K562 (cell line): ENCODE measurements around the gene MLIP. TPM values are rescaled to one million over a fixed set of nuclear protein-coding genes. Genes with fewer than 3 reads are reported as not detected.

Experiments used
- KAT8 ChIP-seq: fragments of 450-650 bp; IDR thresholded peaks from 2 replicates; pipeline ENCODE4 v1.6.1; 2016; ENCODE audit warnings: low read depth, mild to moderate bottlenecking
- PURB ChIP-seq: sonication (generic); formaldehyde crosslinking; IDR thresholded peaks from 2 replicates; pipeline ENCODE4 v1.9.0; 2021; ENCODE audit warnings: low read depth, mild to moderate bottlenecking, missing genetic modification reagents
- TOE1 ChIP-seq, 2 experiments: fragments of 450-650 bp in 1 of 2; sonication (generic) in 1 of 2; formaldehyde crosslinking in 1 of 2; IDR thresholded peaks; 2 replicates each; pipeline versions ENCODE4 v1.7.1 to v1.8.0; 2016 to 2022; ENCODE audit warnings: borderline replicate concordance in 2 of 2, mild to moderate bottlenecking in 2 of 2, antibody characterized with exemption in 1 of 2, inconsistent platforms in 1 of 2, low read depth in 1 of 2, missing genetic modification reagents in 1 of 2, moderate library complexity in 1 of 2
- ZBED1 ChIP-seq: IDR thresholded peaks from 2 replicates; pipeline ENCODE4 v1.6.1; 2014
- ZNF699 ChIP-seq: fragments of 250-450 bp; sonication (Bioruptor Pico); IDR thresholded peaks from 2 replicates; pipeline ENCODE4 v1.8.0; 2021; ENCODE audit warnings: mild to moderate bottlenecking, moderate library complexity; ENCODE audit not compliant: insufficient replicate concordance
- ZNF717 ChIP-seq: fragments of 250-450 bp; sonication (Bioruptor Pico); IDR thresholded peaks from 2 replicates; pipeline ENCODE4 v1.5.0; 2021
- polyA plus RNA-seq, 8 experiments: library from polyadenylated mRNA; depleted of rRNA in 4 of 8; stranded (reverse) in 5 of 8; unstranded in 3 of 8; fragments of >200 nt; fragmentation: Nextera tagmentation in 2 of 8; fragmentation: Illumina TruSeq in 1 of 8; extraction: Ambion mirVana in 2 of 8; extraction: Trizol in 1 of 8; gene quantifications; 2 replicates each; pipeline versions ENCODE4 v1.2.1 to v1.2.3, GENCODE V29; 2011 to 2014; ENCODE audit warnings: inconsistent platforms in 1 of 8, missing spikeins in 1 of 8
- total RNA-seq, 7 experiments: library from RNA; depleted of rRNA in 6 of 7; stranded (reverse); fragments of >200 nt in 6 of 7; fragmentation: Illumina TruSeq in 2 of 7; extraction: Trizol in 2 of 7; gene quantifications; 2 replicates each; pipeline versions ENCODE4 v1.2.1 to v1.2.3, GENCODE V29; 2011 to 2021; ENCODE audit warnings: low replicate concordance in 1 of 7
- TF ChIP-seq, protein P1 (sequence below): fragments of 250-450 bp; sonication (Bioruptor Pico); IDR thresholded peaks from 2 replicates; pipeline ENCODE4 v1.4.0; 2020; ENCODE audit warnings: mild to moderate bottlenecking, moderate library complexity
- TF ChIP-seq, protein P2 (sequence below): fragments of 450-650 bp; IDR thresholded peaks from 2 replicates; pipeline ENCODE4 v1.6.1; 2014; ENCODE audit warnings: low read depth, mild to moderate bottlenecking, moderate library complexity, borderline replicate concordance
- TF ChIP-seq, protein P3 (sequence below): sonication (generic); formaldehyde crosslinking; IDR thresholded peaks from 2 replicates; pipeline ENCODE4 v1.8.1; 2022; ENCODE audit warnings: missing genetic modification reagents
- TF ChIP-seq, protein P4 (sequence below): fragments of 150-350 bp; IDR thresholded peaks from 2 replicates; pipeline ENCODE4 v1.6.1; 2014; ENCODE audit warnings: low read depth, mild to moderate bottlenecking, low read length, borderline replicate concordance

The MLIP gene
- total and polyA plus RNA-seq, 9 of the 15 experiments (the other 6 are each of a cell fraction or from before 2014, with no cell fraction given) = not detected

DNA sequence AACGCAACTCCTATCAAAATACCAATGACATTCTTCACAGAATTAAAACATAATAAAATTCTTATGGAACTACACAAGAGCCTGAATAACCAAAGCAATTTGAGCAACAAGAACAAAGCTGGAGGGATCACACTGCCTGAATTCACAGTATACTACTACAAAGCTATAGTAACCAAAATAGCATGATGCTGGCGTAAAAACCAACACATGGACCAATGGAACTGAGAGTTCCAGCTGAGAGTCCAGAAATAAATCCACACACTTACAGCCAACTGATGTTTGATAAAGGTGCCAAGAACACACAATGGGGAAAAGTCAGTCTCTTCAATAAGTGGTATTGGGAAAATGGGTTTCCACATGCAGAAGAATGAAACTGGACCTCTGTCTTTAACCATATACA lies 6.9 kb downstream of the MLIP start (continued):
- TF ChIP-seq ZNF699 = no peak
- TF ChIP-seq, protein P1, sequence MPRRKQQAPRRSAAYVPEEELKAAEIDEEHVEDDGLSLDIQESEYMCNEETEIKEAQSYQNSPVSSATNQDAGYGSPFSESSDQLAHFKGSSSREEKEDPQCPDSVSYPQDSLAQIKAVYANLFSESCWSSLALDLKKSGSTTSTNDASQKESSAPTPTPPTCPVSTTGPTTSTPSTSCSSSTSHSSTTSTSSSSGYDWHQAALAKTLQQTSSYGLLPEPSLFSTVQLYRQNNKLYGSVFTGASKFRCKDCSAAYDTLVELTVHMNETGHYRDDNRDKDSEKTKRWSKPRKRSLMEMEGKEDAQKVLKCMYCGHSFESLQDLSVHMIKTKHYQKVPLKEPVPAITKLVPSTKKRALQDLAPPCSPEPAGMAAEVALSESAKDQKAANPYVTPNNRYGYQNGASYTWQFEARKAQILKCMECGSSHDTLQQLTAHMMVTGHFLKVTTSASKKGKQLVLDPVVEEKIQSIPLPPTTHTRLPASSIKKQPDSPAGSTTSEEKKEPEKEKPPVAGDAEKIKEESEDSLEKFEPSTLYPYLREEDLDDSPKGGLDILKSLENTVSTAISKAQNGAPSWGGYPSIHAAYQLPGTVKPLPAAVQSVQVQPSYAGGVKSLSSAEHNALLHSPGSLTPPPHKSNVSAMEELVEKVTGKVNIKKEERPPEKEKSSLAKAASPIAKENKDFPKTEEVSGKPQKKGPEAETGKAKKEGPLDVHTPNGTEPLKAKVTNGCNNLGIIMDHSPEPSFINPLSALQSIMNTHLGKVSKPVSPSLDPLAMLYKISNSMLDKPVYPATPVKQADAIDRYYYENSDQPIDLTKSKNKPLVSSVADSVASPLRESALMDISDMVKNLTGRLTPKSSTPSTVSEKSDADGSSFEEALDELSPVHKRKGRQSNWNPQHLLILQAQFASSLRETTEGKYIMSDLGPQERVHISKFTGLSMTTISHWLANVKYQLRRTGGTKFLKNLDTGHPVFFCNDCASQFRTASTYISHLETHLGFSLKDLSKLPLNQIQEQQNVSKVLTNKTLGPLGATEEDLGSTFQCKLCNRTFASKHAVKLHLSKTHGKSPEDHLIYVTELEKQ = no peak
- TF ChIP-seq, protein P2, sequence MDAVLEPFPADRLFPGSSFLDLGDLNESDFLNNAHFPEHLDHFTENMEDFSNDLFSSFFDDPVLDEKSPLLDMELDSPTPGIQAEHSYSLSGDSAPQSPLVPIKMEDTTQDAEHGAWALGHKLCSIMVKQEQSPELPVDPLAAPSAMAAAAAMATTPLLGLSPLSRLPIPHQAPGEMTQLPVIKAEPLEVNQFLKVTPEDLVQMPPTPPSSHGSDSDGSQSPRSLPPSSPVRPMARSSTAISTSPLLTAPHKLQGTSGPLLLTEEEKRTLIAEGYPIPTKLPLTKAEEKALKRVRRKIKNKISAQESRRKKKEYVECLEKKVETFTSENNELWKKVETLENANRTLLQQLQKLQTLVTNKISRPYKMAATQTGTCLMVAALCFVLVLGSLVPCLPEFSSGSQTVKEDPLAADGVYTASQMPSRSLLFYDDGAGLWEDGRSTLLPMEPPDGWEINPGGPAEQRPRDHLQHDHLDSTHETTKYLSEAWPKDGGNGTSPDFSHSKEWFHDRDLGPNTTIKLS = no peak
- no peak for TF ChIP-seq ZNF717 (CRISPR knock-in tag)
- no peak for TF ChIP-seq PURB (CRISPR knock-in tag)
- no peak for TF ChIP-seq KAT8
- no peak for TF ChIP-seq TOE1 (IDR thresholded peaks at IDR 0.05; ENCODE audit: borderline replicate concordance)
- no peak for TF ChIP-seq TOE1 (CRISPR knock-in tag; IDR thresholded peaks at IDR 0.05; ENCODE audit: borderline replicate concordance, low read depth)
- TF ChIP-seq, protein P3, sequence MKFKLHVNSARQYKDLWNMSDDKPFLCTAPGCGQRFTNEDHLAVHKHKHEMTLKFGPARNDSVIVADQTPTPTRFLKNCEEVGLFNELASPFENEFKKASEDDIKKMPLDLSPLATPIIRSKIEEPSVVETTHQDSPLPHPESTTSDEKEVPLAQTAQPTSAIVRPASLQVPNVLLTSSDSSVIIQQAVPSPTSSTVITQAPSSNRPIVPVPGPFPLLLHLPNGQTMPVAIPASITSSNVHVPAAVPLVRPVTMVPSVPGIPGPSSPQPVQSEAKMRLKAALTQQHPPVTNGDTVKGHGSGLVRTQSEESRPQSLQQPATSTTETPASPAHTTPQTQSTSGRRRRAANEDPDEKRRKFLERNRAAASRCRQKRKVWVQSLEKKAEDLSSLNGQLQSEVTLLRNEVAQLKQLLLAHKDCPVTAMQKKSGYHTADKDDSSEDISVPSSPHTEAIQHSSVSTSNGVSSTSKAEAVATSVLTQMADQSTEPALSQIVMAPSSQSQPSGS = no peak
- TF ChIP-seq, protein P4, sequence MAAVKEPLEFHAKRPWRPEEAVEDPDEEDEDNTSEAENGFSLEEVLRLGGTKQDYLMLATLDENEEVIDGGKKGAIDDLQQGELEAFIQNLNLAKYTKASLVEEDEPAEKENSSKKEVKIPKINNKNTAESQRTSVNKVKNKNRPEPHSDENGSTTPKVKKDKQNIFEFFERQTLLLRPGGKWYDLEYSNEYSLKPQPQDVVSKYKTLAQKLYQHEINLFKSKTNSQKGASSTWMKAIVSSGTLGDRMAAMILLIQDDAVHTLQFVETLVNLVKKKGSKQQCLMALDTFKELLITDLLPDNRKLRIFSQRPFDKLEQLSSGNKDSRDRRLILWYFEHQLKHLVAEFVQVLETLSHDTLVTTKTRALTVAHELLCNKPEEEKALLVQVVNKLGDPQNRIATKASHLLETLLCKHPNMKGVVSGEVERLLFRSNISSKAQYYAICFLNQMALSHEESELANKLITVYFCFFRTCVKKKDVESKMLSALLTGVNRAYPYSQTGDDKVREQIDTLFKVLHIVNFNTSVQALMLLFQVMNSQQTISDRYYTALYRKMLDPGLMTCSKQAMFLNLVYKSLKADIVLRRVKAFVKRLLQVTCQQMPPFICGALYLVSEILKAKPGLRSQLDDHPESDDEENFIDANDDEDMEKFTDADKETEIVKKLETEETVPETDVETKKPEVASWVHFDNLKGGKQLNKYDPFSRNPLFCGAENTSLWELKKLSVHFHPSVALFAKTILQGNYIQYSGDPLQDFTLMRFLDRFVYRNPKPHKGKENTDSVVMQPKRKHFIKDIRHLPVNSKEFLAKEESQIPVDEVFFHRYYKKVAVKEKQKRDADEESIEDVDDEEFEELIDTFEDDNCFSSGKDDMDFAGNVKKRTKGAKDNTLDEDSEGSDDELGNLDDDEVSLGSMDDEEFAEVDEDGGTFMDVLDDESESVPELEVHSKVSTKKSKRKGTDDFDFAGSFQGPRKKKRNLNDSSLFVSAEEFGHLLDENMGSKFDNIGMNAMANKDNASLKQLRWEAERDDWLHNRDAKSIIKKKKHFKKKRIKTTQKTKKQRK = no peak
- TF ChIP-seq ZBED1 = no peak
- TF ChIP-seq, all 486 proteins: peak for 0
